ENCODE results near the gene GP1BB.

GP1BB gene

GRCh38 chr22:19688301-19689290 is 34.7 kb upstream of the GP1BB start:
- no peak overlapping the region; the same call in 1 of the 2 replicates for H3K27ac ChIP-seq
- no peak for TF ChIP-seq CTCF (conservative IDR thresholded peaks at IDR 0.05)
- TF ChIP-seq ZFX (IDR thresholded peaks at IDR 0.05), result no peak

GRCh38 chr22:19689408-19689807 is 33.9 kb upstream of the GP1BB start:
- TF ChIP-seq CTCF (conservative IDR thresholded peaks at IDR 0.05) (no peak), ZFX (IDR thresholded peaks at IDR 0.05) (no peak)
- H3K27ac ChIP-seq, result no peak overlapping the region; the same call in 1 of the 2 replicates

- no peak overlapping the region for H3K27ac ChIP-seq
- TF ChIP-seq CTCF (conservative IDR thresholded peaks at IDR 0.05) (no peak), ZFX (IDR thresholded peaks at IDR 0.05) (no peak)
Observed at GRCh38 chr22:19691007-19691720, 32.2 kb upstream of the GP1BB start.

GRCh38 chr22:19691721-19692341 is 31.5 kb upstream of the GP1BB start:
- H3K27ac ChIP-seq, result no peak overlapping the region
- TF ChIP-seq CTCF (conservative IDR thresholded peaks at IDR 0.05) (no peak), ZFX (IDR thresholded peaks at IDR 0.05) (no peak)

GRCh38 chr22:19693581-19693980 is 29.8 kb upstream of the GP1BB start:
- no peak for TF ChIP-seq ZFX (IDR thresholded peaks at IDR 0.05)
- no peak for TF ChIP-seq CTCF (conservative IDR thresholded peaks at IDR 0.05)
- H3K27ac ChIP-seq, result no peak overlapping the region

- H3K27ac ChIP-seq, result no peak overlapping the region
- TF ChIP-seq CTCF (conservative IDR thresholded peaks at IDR 0.05) (no peak), ZFX (IDR thresholded peaks at IDR 0.05) (no peak)
Observed at GRCh38 chr22:19693981-19694670, 29.2 kb upstream of the GP1BB start.
